ENCODE measurements around the gene AMPD2. TPM values are rescaled to one million over a fixed set of nuclear protein-coding genes. Genes with fewer than 3 reads are reported as not detected.

The AMPD2 gene
- total RNA-seq, 1 experiment from 2014 or later = 69.9 TPM

- peaks cover 3 to 19% of the 10 kb centered on the region in 2 experiments for H3K4me1 ChIP-seq (ENCODE audit: control insufficient read depth in 1 of 2, insufficient read depth in 2 of 2, low read length in 2 of 2)
- TF ChIP-seq REST (IDR thresholded peaks at IDR 0.05; ENCODE audit: low read depth) (no peak), CBX3 (IDR thresholded peaks at IDR 0.05; ENCODE audit: low read depth) (no peak), SIN3A (IDR thresholded peaks at IDR 0.05; ENCODE audit: low read depth) (no peak), EZH2 (IDR thresholded peaks at IDR 0.05) (no peak), SP1 (IDR thresholded peaks at IDR 0.05; ENCODE audit: low read depth) (no peak), YY1 (IDR thresholded peaks at IDR 0.05; ENCODE audit: extremely low read depth, insufficient replicate concordance, low read depth, low read length) (no peak)
- H3K27me3 ChIP-seq (ENCODE audit: insufficient read depth, low read length) = no peaks in the 10 kb centered on the region
- no TSS peak for BruUV-seq (replicated peaks)
- H3K4me3 ChIP-seq (replicated peaks in 1 of 2; ENCODE audit: low read depth in 1 of 2, low read length in 2 of 2) = no peak overlapping the region
- H2AFZ ChIP-seq (ENCODE audit: low read depth, low read length, poor library complexity, severe bottlenecking) = no peak overlapping the region
- ChIA-PET CTCF (interaction anchor here (3.3 to 4.0 kb wide), 4 partner anchors 7 to 342 kb away, joined by 50 to 73 read pairs (median 58); partner anchors contain the start of gene AHCYL1), RAD21 (ENCODE audit: low non-redundant PET in 1 of 2, low total read pairs in 2 of 2, uncharacterized antibody in 2 of 2, unreplicated experiment in 2 of 2) (interaction anchor here in 1 of 2 experiments (2.4 kb wide), 1 partner anchor 96 kb away, joined by 8 read pairs; no protein-coding TSS in a partner anchor), POLR2A (no interaction called here)
- no peak overlapping the region for H3K9ac ChIP-seq (ENCODE audit: low read length)
- H3K9me3 ChIP-seq (ENCODE audit: control insufficient read depth in 1 of 2, insufficient read depth in 1 of 2, low read depth in 1 of 2, low read length in 2 of 2) = no peaks in the 10 kb centered on the region
- no peak overlapping the region for H3K27ac ChIP-seq (ENCODE audit: low read depth, low read length)
- no peaks in the 10 kb centered on the region for H4K20me1 ChIP-seq (ENCODE audit: insufficient read depth)
- H3K4me2 ChIP-seq (ENCODE audit: low read length) = no peak overlapping the region
- no peaks in the 10 kb centered on the region for H3K79me2 ChIP-seq (ENCODE audit: insufficient read depth, low read length)
- no peak for ATAC-seq
- H3K36me3 ChIP-seq (ENCODE audit: control insufficient read depth in 1 of 2, insufficient read depth in 2 of 2, low read length in 2 of 2) = no peaks in the 10 kb centered on the region
- DNase-seq (ENCODE audit: low read depth, low spot score) = no peak
- no peaks in the 10 kb centered on the region for H3K9me2 ChIP-seq (ENCODE audit: insufficient read depth)
- intact Hi-C loops (cut with micrococcal nuclease) = loop anchor here (2.0 kb wide), 1 partner anchor 95 kb away; no protein-coding TSS in a partner anchor
Observed at GRCh38 chr1:109641861-109642260, 22.2 kb downstream of the AMPD2 start.
